Putamen (tissue), 1 donor: ENCODE measurements around the gene PABPN1.
"Not testable (repeated sequence)": the region's sequence is repeated elsewhere in the genome, so short reads cannot be mapped to it uniquely, and the experiment has no call there.

ENCODE experiments used
- DNase-seq: peaks from one replicate; pipeline ENCODE4 v3.0.0-alpha.2; 2016; ENCODE audit warnings: low spot score

PABPN1 gene, protein sequence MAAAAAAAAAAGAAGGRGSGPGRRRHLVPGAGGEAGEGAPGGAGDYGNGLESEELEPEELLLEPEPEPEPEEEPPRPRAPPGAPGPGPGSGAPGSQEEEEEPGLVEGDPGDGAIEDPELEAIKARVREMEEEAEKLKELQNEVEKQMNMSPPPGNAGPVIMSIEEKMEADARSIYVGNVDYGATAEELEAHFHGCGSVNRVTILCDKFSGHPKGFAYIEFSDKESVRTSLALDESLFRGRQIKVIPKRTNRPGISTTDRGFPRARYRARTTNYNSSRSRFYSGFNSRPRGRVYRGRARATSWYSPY

DNA sequence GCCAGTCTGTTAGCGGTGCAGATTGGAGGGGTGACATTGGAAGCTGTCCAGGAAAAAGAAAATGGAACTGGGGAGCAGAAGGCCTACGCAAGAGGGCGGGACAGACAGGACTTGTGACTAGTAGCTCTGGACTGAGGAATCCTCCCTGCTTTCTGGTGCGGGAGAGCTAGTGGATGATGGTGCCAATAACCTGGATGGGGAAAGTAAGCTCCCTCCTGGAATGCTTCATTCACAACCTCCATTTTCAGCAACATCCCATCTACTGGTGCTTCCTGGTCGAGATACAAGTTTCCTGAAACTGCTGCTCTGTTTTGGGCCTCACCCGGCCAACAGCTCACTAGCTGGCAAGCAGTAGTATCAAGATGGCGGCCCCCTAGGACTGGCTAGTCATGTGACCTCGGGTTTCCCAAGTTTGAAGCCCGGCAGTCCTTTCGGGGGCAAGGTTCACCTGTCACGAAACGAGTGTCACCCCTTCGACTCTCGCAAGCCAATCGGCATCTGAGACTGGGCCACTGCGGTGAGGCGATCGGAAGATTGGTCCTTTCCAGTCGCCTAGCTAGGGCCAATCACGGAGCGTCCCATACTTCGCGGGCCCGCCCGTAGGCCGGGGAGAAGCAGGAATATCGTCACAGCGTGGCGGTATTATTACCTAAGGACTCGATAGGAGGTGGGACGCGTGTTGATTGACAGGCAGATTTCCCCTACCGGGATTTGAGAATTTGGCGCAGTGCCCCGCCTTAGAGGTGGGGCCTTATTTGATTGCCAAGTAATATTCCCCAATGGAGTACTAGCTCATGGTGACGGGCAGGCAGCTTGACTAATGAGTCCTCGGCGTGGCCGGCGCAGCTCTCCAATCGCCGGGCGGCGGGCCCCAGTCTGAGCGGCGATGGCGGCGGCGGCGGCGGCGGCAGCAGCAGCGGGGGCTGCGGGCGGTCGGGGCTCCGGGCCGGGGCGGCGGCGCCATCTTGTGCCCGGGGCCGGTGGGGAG, at the start of gene PABPN1:
Gene PABPN1 (plus strand): TSS at position 874 of the 988 bp plus-strand sequence. CDS start 13 bp downstream, at position 887.
- peak; percentile 100 for DNase-seq

DNA sequence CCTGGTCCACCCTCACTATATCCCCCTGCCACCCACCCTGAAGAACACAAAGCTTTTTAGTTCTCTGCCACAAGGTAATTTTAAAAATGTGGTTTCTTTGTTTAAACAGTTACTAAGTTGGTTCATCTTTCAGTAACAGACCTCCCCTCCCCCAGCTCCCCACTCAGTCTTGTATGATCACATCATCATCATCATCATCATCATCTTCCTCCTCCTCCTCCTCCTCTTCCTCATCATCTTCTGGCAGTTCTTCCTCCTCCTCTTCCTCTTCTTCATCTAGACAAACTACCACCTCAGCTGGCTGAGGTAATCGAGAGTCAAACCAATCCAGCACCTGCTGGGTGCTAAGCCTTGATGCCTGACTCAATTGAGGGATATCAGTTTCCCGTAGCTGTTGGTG, 45.8 kb upstream of the PABPN1 start:
- DNase-seq = no peak

DNA sequence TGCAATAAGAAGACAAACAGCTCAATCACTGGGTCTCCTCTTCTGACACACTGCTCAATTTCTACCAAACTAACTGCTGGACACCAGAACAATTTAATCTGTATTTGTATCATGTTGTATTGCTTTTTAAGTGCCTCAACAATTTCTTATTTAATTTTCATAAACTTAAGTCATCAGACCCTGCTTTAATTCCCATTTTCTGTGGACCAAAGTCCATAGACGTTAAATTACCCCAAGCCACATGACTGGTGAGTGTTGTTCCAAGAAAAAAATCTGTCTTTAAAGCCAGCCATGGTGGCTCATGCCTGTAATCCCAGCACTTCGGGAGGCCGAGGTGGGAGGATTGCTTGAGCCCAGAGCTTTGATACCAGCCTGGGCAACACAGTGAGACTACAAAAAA, 44.1 kb upstream of the PABPN1 start:
- DNase-seq = no peak

DNA sequence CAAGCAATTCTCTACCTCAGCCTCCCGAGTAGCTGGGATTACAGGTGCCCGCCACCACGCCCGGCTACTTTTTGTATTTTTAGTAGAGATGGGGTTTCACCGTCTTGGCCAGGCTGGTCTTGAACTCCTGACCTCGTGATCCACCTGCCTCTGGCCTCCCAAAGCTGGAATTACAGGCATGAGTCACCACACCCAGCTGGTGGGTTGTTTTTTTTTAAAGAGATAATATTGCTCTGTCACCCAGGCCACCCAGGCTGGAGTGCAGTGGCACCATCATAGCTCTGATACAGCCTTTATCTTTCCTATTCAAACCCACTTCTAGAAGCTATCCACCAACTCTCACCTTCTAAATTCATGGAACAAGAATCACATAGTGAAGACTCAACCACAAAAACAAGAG, 43.3 kb upstream of the PABPN1 start:
- DNase-seq = not testable (repeated sequence)

DNA sequence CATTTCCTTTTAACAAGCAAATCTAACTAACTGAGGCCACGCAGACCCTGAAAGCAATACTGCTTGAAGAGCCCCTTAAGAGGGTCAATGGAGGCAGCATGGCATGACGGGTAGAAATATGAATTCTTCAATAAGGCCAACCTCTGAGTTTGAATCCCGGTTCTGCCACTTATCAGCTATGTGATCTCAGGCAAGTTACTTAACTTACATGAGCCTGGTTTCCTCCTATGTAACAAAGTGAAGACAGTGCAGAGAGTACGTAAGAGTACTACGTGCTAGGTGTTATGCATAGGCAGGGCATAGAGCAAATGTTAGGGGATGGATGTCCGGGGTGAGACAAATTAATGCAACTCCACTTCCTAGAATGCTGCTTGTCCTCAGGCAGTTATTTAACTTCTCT, 40.0 kb upstream of the PABPN1 start:
- DNase-seq = no peak

DNA sequence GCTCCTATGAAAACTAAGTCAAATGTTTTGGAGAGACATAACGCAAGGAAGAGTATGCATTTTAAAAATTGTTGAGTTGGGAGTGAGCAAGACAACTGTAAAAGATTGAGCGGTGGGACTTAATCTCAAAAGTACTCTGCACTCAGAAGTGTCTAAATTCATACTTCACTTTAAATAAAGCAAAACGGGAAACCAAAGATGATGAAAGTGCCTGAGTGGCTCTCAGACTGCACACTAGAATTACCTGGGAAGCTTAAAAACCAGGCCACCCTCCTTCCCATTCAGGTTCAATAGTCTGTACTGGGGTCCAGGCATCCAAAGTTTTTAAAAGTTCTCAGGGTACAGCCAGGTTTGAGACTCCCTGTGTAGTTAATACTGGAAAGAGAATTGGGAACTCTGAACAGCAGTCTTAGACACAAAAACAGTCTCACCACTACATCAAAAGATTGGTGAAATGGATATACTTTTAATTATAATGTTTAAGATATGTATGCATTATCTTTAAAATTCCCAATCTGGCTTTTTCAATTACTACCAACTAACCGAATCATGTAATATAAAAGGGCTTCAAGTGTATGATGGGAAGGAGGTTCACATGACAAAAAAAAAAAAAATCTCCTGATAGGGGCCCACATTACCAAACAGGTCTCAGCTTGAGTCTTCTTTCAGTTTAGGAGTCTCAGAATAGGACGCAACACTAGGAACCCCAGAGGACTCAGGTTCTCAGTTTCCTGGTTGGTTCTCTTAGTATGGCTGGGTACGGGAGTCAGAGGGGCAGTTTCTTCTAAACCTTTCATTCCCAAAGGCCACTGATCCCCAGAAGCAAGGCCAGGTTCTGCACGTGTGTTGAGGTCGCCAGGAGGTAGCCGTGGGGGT, 36.4 kb upstream of the PABPN1 start:
- no peak for DNase-seq

DNA sequence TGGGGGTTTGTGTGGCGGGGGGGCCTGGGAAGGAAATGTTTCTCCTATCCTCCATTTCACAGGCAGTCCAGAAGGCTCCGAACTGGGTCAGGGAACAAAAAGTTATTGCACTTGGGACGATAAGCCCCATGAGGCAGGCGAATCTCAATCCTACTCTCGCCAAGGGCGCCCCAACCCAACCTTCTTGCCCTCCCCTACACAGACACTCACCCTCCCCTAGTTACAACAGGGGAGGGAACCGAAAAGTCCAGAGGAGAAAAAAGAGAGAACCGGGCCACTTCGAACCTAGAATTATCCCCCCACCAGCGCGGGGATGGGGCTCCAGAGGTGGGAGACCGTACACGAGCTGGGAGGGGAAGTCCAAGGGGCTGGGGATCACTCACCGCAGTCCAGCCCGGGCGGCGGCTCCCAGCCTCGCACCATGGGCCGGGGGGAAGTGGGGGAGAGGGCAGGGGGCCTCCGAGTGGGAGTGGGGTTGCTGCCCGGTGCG, 35.7 kb upstream of the PABPN1 start:
- no peak for DNase-seq

DNA sequence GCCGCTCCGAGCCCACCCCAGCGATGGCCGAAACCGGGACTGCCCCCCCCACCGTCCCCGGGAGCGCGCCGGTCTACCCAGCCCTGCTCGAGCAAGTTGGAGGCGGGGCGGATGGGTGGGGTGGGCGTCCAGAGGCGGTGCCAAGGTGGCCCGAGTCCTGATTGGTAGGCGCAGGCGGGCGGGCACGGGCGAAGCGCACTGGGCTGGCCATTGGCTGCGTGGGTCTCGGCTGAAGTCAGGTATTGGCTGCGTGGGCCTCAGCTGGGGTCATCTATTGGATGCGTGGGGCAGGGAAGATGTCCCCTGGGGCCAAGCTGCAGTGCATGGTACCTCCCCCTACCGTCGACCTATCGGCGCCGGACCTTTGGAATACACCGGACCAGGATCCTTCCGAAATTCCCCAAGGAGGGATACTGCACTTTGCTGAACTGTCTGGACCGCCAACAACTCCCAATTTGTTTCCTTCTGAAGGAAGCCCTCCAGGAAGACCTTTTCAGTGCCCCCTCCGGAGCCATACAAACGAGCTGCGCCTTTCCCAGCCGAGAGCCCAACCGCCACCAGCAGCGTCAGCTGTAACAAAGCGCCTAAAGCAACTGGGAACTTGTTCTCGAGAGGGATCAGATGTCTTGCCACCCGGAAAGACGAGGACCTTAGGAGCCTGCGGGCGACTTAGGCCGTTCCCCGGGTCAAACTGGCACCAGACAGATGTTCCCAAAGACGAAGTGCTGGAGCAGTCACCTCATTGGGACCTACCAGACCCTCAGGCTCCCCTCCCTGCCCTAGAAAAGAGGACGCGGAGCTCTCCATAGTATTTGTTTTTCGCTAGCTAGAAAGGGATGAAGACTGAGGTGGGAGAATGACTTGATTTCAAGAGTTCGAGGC, 35.0 kb upstream of the PABPN1 start, which contains the start of gene HOMEZ:
Gene HOMEZ (minus strand): TSS at position 113 of the 882 bp plus-strand sequence. CDS start 180 bp downstream, outside the sequence.
- peak; percentile 98 for DNase-seq

DNA sequence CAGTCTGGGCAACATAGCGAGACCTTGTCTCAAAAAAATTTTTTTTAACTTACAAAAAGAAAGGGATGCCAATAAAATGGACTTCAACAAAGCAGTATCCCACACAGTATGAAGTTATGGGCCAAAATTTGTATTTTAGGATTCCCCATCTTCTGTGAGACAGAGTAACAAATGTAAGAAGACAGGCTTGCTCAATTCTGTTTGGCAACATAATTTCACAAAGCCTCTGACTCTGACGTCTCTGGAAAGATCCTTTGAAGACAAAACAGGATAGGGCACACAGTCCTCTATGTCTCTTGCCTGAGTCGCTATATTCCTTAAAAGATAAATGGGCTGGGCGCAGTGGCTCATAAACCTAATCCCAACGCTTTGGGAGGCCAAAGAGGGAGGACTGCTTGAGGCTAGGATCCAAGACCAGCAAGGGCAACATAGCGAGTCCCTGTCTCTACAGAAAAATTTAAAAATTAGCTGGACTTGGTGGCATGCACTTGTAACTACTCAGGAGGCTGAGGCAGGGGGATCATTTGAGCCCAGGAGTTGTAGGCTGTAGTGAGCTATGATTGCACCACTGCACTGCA, 34.3 kb upstream of the PABPN1 start:
- DNase-seq = no peak

DNA sequence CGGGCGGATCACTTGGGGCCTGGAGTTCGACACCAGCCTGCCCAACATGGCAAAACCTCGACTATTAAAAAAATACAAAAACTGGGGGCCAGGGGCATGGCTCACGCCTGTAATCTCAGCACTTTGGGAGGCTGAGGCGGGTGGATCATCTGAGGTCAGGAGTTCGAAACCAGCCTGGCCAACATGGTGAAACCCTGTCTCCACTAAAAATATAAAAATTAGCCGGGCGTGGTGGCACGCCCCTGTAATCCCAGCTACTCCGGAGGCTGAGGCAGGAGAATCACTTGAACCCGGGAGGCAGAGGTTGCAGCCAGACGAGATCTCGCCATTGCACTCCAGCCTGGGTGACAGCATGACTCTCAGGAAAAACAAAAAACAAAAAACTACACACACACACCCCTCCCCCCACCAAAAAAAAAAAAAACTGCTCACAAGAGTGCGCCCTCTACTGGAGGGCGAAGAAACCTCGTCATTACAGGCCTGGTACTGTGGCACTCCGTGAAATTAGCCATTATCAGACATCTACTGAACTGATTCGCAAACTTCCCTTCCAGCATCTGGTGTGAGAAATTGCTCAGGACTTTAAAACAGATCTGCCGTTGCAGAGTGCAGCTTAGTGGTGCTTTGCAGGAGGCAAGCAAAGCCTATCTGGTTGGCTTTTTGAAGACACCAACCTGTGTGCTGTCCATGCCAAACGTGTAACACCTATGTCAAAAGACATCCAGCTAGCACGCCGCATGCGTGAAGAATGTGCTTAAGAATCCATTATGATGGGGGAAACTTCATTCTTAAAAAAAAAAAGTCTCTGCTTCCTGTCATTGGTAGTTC, 26.3 kb upstream of the PABPN1 start:
- no peak for DNase-seq

DNA sequence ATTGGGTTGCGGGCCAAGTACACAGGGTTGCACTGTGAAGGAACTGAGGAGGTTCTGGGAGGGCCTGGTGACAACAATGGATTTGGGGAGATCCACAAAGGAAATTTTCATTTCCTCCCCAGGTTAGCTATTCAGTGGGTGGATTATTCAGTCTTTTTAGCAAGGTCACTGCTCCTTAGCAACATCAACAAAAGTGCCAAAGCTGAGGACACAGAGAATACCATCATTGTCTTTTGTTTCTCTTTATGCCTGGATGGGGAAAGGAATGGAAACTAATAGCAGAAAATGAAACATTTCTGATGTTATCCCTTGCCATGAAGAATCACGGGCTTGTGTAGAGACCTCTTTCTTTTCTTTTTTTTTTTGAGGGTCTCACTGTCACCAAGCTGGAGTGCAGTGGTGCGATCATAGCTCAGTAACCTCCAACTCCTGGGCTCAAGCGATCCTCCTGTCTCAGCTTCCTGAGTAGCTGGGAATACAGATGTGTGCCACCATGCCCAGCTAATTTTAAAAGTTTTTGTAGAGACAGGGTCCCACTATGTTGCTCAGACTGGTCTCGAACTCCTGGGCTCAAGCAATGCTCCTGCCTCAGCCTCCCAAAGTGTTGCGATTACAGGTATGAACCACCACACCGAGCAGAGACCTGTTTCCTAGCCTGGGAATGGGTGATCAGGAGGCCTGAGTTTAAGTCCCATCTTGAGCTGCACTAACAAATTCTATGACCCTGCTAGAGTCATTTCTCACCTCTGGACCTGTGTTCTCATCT, 25.1 kb upstream of the PABPN1 start:
- DNase-seq = no peak

DNA sequence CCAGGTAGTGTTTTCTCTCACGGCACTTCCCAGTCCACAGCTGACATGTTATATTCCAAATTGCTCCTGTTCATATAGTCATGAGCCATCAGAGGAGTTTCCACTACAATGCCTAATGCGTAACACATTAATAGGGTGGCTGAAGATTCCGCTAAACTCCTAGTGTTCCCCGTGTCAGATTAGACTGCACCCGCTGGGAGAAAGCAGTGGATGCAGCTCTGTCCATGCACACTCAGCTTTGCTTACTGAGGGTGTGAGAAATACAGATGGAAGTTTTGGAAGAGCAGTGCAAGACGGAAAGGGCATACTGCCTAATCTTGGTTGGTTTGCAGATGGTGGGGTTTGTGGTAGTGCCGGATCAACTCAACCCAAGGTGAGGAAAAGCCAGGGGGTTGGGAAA, 24.2 kb upstream of the PABPN1 start:
- DNase-seq = no peak

DNA sequence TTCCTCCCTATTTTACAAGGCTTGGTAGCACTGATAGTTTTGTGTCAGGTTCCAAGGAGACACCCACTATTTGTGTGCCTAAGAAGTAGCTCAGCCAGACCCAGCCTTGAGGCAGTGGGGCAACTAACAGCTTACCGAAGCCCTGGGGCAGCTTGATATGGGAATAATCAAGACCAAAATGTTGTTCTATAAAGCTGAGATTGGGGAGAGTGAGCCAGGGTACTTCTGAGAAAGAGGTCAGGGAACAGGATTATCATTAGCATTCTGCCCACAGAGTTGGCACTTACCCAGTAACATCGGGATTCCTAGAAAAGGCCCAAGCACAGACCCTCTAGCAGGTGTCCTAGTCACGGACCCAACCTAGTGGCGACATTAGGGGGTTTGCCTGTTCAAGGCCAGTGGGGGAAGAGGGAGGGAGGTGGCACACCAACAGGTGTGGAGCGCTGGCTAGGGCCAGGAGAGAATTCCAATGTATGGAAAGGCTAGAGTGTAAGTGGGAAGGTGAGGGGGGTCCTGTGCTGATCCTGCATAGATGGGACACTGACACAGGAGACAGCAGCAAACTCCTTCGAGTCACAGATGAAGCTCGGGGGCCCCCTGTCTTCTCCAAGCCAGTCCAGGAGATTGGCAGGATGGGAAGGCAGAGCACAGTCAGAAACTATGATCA, 23.5 kb upstream of the PABPN1 start:
- DNase-seq = no peak

DNA sequence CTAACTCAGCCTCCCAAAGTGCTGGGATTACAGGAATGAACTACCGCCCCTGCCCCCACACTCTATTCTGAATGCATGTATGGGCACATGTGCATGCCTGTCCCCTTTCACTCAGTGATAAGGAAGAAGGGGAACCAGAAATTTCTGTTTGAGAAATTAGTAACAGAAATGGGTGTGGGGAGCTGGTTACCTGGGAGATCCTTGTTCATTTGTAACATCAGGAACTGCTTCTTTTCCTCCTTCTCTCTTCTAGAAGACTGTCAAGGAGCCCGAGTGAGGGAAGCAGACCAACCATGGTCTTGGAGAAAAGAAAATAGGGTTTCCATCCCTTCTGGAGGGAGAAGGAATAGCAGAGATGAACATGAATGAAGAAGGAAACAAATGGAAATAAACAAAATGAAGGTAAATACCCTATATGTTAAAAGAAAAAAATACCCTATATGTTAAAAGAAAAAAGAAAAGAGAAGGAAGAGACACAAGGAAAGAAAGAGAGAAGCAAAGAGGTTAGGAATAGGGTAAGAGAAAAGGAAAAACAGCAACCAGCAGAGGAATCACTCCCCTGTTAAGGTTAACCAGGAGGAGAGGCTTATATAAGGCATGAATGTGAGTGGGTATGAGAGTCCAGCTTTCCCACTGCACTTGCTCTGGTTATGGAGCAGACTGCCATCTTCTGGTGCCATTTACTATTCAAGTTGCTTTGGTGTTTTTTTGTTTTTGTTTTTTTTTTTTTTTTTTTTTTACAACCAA, 21.9 kb upstream of the PABPN1 start:
- DNase-seq = peak; percentile 66

DNA sequence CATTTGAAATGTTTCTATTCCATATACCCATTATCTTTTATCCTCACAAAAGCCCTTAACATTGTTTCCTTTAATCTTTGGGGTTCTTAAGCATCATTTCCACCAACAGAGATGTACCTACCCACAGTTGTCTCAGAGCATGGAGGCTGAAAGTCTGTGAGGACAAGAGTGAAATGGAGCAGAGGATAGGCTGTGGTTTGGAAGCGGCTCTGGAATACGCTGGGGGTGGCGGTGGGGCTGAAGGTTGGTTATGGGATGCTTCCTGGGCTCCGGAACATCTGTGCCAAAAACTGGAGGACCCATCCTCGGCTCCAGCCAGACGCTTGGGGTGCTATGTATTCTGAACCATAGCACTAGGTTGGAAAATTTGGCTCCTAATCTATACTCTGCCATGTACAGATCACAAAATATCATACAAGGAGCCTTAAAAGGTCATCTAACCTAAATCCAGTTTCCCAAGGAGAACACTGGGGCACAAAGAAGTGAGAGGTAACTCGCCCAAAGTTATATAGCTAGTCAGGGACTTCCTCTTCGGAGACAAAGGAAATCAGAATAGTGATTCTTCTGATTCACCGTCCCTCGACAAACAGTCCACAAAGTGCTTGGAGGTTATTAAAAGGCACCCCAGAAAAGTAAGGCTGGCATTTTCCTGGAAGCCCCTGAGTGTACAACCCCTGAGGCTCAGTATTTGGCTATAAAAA, 21.1 kb upstream of the PABPN1 start:
- DNase-seq = no peak

DNA sequence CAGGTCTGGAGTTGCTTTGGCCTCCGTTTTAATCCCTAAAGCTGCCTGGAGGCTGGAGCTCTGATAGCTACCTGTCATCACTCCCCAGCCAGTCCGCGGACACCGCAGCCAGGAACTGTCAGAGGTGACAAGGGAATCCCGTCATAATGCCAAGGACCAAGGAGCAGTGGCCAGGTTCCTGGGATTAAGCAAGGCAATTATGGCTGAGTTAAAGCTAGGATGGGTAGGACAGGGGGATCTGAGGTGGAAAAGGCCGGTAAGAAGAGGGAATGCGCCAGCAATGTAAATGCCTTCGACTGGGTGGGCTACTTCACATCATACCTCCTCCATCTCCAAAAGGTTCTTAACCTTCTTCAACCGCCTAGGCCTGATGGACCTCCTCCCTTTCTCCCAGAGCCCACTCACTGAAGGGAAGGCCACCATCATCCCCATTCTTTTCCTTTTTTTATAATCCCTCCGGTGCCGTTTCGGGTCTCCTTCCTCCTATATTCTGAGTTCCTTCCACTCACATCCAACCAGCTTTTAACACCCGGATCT, 20.5 kb upstream of the PABPN1 start:
- DNase-seq = no peak
